B cell (primary cell): ENCODE results near the gene ZNF608. TPM values are rescaled to one million over a fixed set of nuclear protein-coding genes. Genes with fewer than 3 reads are reported as not detected.

Experiments
- ATAC-seq: fragments of 200-7000 bp; cut with Tn5 transposase; one replicate; pipeline ENCODE4 v1.10.0; 2021; ENCODE audit warnings: low read depth, mild to moderate bottlenecking, moderate number of reproducible peaks, moderate library complexity
- CTCF ChIA-PET: fragments of 350-600 bp; sonication (Branson Sonifier 250); formaldehyde crosslinking; loops from one replicate; lab custom pipeline; 2021; ENCODE audit warnings: antibody characterized with exemption, inconsistent platforms; lab: Charles Lee
- POLR2A ChIA-PET: fragments of 350-600 bp; sonication (Branson Sonifier 250); formaldehyde crosslinking; loops from one replicate; lab custom pipeline; 2021; ENCODE audit warnings: antibody characterized with exemption; lab: Charles Lee
- DNase-seq: peaks from one replicate; pipeline ENCODE4 v3.0.0; 2013
- H2AFZ ChIP-seq: 2 replicates; pipeline ENCODE4 v1.6.1; 2012; ENCODE audit warnings: mild to moderate bottlenecking, low read depth, low read length; ENCODE audit not compliant: insufficient read depth, poor library complexity, severe bottlenecking
- H3K27ac ChIP-seq, 2 donors: 1 replicate in 1 of 2; 2 replicates in 1 of 2; pipeline ENCODE4 v1.5.1; 2012 to 2013; ENCODE audit warnings: low read length in 2 of 2, mild to moderate bottlenecking in 2 of 2, moderate library complexity in 1 of 2
- H3K27me3 ChIP-seq, 4 experiments: fragments of 200-600 bp in 1 of 4; sonication (generic) in 1 of 4; replicated peaks in 1 of 4; 1 replicate in 2 of 4; 2 replicates in 2 of 4; pipeline versions ENCODE4 v1.6.1 to v1.7.0; 2013 to 2016; ENCODE audit warnings: low read length in 3 of 4, mild to moderate bottlenecking in 2 of 4, mixed read lengths in 1 of 4, moderate library complexity in 1 of 4; ENCODE audit not compliant: insufficient read depth in 4 of 4, control insufficient read depth in 3 of 4; ENCODE audit errors: control extremely low read depth in 1 of 4
- H3K36me3 ChIP-seq, 2 experiments: replicated peaks in 1 of 2; 1 replicate in 1 of 2; 2 replicates in 1 of 2; pipeline versions ENCODE4 v1.6.1 to v1.7.1; 2013; ENCODE audit warnings: low read length in 1 of 2; ENCODE audit not compliant: insufficient read depth in 2 of 2, control insufficient read depth in 1 of 2; ENCODE audit errors: control extremely low read depth in 1 of 2, extremely low read depth in 1 of 2
- H3K4me1 ChIP-seq, 2 donors: fragments of 200-600 bp in 1 of 2; sonication (generic) in 1 of 2; 1 replicate in 1 of 2; 2 replicates in 1 of 2; pipeline versions ENCODE4 v1.5.1 to v1.6.1; 2013 to 2017; ENCODE audit warnings: low read length in 2 of 2; ENCODE audit not compliant: control insufficient read depth in 2 of 2, insufficient read depth in 2 of 2
- H3K4me2 ChIP-seq: replicated peaks from 2 replicates; pipeline ENCODE3; 2012; ENCODE audit warnings: mild to moderate bottlenecking, low read depth, low read length; ENCODE audit not compliant: poor library complexity, severe bottlenecking
- H3K4me3 ChIP-seq, 5 experiments: fragments of 200-600 bp in 1 of 5; sonication (generic) in 1 of 5; 1 replicate in 3 of 5; 2 replicates in 2 of 5; pipeline versions ENCODE4 v1.5.1 to v1.7.0; 2011 to 2016; ENCODE audit warnings: low read length in 4 of 5, mild to moderate bottlenecking in 4 of 5, low read depth in 2 of 5, control low read depth in 1 of 5, moderate library complexity in 1 of 5; ENCODE audit not compliant: insufficient read depth in 1 of 5; ENCODE audit errors: control extremely low read depth in 1 of 5, extremely low read depth in 1 of 5
- H3K79me2 ChIP-seq: fragments of 200-600 bp; sonication (generic); one replicate; pipeline ENCODE4 v1.6.0; 2016; ENCODE audit warnings: low read length; ENCODE audit not compliant: control insufficient read depth, insufficient read depth
- H3K9ac ChIP-seq: fragments of 200-600 bp; sonication (generic); 2 replicates; pipeline ENCODE4 v1.6.1; 2017; ENCODE audit warnings: mild to moderate bottlenecking, low read length, moderate library complexity
- H3K9me3 ChIP-seq, 3 donors: one replicate each; pipeline versions ENCODE4 v1.6.1 to v1.7.1; 2013; ENCODE audit warnings: low read length in 2 of 3; ENCODE audit not compliant: control insufficient read depth in 2 of 3, insufficient read depth in 1 of 3; ENCODE audit errors: control extremely low read depth in 1 of 3
- H4K20me1 ChIP-seq: 2 replicates; pipeline ENCODE4 v1.6.0; 2012; ENCODE audit warnings: mild to moderate bottlenecking, low read length; ENCODE audit not compliant: insufficient read depth, control insufficient read depth, poor library complexity, severe bottlenecking
- H3K27ac Mint-ChIP-seq: one replicate; pipeline ENCODE4 v1.8.0; 2021; ENCODE audit warnings: mixed read lengths
- H3K27me3 Mint-ChIP-seq: one replicate; pipeline ENCODE4 v1.8.0; 2021; ENCODE audit warnings: mixed read lengths
- H3K4me1 Mint-ChIP-seq: one replicate; pipeline ENCODE4 v1.8.0; 2021; ENCODE audit warnings: mixed read lengths
- H3K4me3 Mint-ChIP-seq: one replicate; pipeline ENCODE4 v1.8.0; 2021; ENCODE audit warnings: mixed read lengths
- H3K9me3 Mint-ChIP-seq: one replicate; pipeline ENCODE4 v1.8.0; 2022; ENCODE audit warnings: mixed read lengths; ENCODE audit not compliant: insufficient read depth
- CTCF ChIP-seq: fragments of 200-600 bp; IDR thresholded peaks from one replicate; pipeline ENCODE4 v1.8.0; 2022; ENCODE audit warnings: antibody characterized with exemption, mild to moderate bottlenecking
- EZH2 ChIP-seq: IDR thresholded peaks from 2 replicates; pipeline ENCODE4 v1.6.1; 2012; ENCODE audit warnings: borderline replicate concordance, low read depth, mild to moderate bottlenecking, moderate library complexity, low read length; ENCODE audit not compliant: insufficient read depth, poor library complexity, severe bottlenecking
- WGBS: methylation state at CpG from one replicate; pipeline ENCODE4 v1.1.5; 2013; ENCODE audit warnings: missing lambda C conversion rate; ENCODE audit not compliant: insufficient coverage; 5-methylcytosine and 5-hydroxymethylcytosine counted together
- intact Hi-C: fragments of 100-400 bp; cut with micrococcal nuclease; formaldehyde crosslinking; loops from one replicate; pipeline ENCODE4 v1.10.0; 2022
- polyA plus RNA-seq: library from polyadenylated mRNA; depleted of rRNA; stranded (reverse); fragments of >200 nt; gene quantifications from 2 replicates; pipeline ENCODE4 v1.2.3, GENCODE V29; 2012
- total RNA-seq, 2 donors: library from RNA; stranded (reverse); fragments of 120-200 nt in 1 of 2; gene quantifications; 1 replicate in 1 of 2; 2 replicates in 1 of 2; pipeline versions ENCODE4 v1.2.3 to v1.2.4, GENCODE V29; 2013 to 2022

The ZNF608 gene
- total and polyA plus RNA-seq, 2 donors (not counting 1 experiment from before 2014, with no cell fraction given), result 8.5 to 17.4 TPM

- TF ChIP-seq CTCF (no peak), EZH2 (no peak)
- POLR2A ChIA-PET, result no interaction called here
- CTCF ChIA-PET, result interaction anchor here (0.7 kb wide), 1 partner anchor 198 kb away, joined by 3 read pairs; no protein-coding TSS in a partner anchor
- H3K9ac ChIP-seq, result no peak overlapping the region
- H3K9me3 ChIP-seq, result no peaks in the 10 kb centered on the region
- H3K36me3 ChIP-seq, result peaks cover 0 to 2% of the 10 kb centered on the region in 2 experiments
- H3K27me3 ChIP-seq, result peaks cover 0 to 4% (median 0%) of the 10 kb centered on the region in 4 experiments
- no peak overlapping the region for H3K4me2 ChIP-seq
- DNase-seq (no peak), ATAC-seq (no peak)
- Mint-ChIP-seq H3K9me3 (no peaks in the 10 kb centered on the region), H3K27ac (no peak overlapping the region), H3K4me3 (no peak overlapping the region), H3K27me3 (no peaks in the 10 kb centered on the region), H3K4me1 (peaks cover 31% of the 10 kb centered on the region)
- peaks cover 3 to 8% of the 10 kb centered on the region in 2 donors for H3K4me1 ChIP-seq
- no peak overlapping the region for H3K27ac ChIP-seq
- peaks cover 79% of the 10 kb centered on the region for H3K79me2 ChIP-seq
- no peak overlapping the region for H3K4me3 ChIP-seq
- H4K20me1 ChIP-seq, result no peaks in the 10 kb centered on the region
- no peak overlapping the region for H2AFZ ChIP-seq
- WGBS, result no CpG with 5 or more reads among the region's 7 CpGs
- intact Hi-C loops, result no loop called here
Observed at GRCh38 chr5:124696898-124697297, 49.5 kb downstream of the ZNF608 start.
